MM.1S (cell line): ENCODE measurements around the gene CMPK1.

Experiments
- DNase-seq: peaks from one replicate; pipeline ENCODE4 v3.0.0-alpha.2; 2015
- H2AFZ ChIP-seq: fragments of 300-600 bp; sonication (generic); 2 replicates; pipeline ENCODE4 v1.6.0; 2016; ENCODE audit warnings: antibody characterized with exemption, low read length
- H3F3A ChIP-seq: fragments of 300-600 bp; sonication (generic); 2 replicates; pipeline ENCODE4 v1.6.1; 2016; ENCODE audit warnings: mild to moderate bottlenecking, antibody characterized with exemption, low read length, moderate library complexity, mixed read lengths; ENCODE audit not compliant: insufficient read depth
- H3K27ac ChIP-seq: fragments of 300-600 bp; sonication (generic); 2 replicates; pipeline ENCODE4 v1.5.1; 2016; ENCODE audit warnings: mild to moderate bottlenecking, low read length
- H3K27me3 ChIP-seq: fragments of 300-600 bp; sonication (generic); replicated peaks from 2 replicates; pipeline ENCODE4 v1.6.0; 2016; ENCODE audit warnings: low read length; ENCODE audit not compliant: insufficient read depth
- H3K36me3 ChIP-seq: fragments of 300-600 bp; sonication (generic); replicated peaks from 2 replicates; pipeline ENCODE4 v1.6.1; 2016; ENCODE audit warnings: mild to moderate bottlenecking, low read length, mixed read lengths; ENCODE audit not compliant: insufficient read depth
- H3K4me1 ChIP-seq: fragments of 300-600 bp; sonication (generic); 2 replicates; pipeline ENCODE4 v1.6.1; 2016; ENCODE audit warnings: low read length, mixed read lengths
- H3K4me2 ChIP-seq: fragments of 300-600 bp; sonication (generic); 2 replicates; pipeline ENCODE4 v1.6.0; 2016; ENCODE audit warnings: low read depth, low read length
- H3K4me3 ChIP-seq: fragments of 300-600 bp; sonication (generic); 2 replicates; pipeline ENCODE4 v1.5.1; 2016; ENCODE audit warnings: low read length, mixed read lengths
- H3K79me2 ChIP-seq: fragments of 300-600 bp; sonication (generic); 2 replicates; pipeline ENCODE4 v1.6.1; 2016; ENCODE audit warnings: mixed run types, low read length, mixed read lengths
- H3K9ac ChIP-seq: fragments of 300-600 bp; sonication (generic); 2 replicates; pipeline ENCODE4 v1.6.1; 2016; ENCODE audit warnings: low read length, mixed read lengths
- H3K9me2 ChIP-seq: fragments of 300-600 bp; sonication (generic); replicated peaks from 2 replicates; pipeline ENCODE4 v1.6.1; 2016; ENCODE audit warnings: mild to moderate bottlenecking, low read length, mixed read lengths; ENCODE audit not compliant: insufficient read depth
- H3K9me3 ChIP-seq: fragments of 300-600 bp; sonication (generic); replicated peaks from 2 replicates; pipeline ENCODE4 v1.6.1; 2016; ENCODE audit warnings: mild to moderate bottlenecking, low read length, mixed read lengths; ENCODE audit not compliant: insufficient read depth
- H4K20me1 ChIP-seq: fragments of 300-600 bp; sonication (generic); 2 replicates; pipeline ENCODE4 v1.6.1; 2016; ENCODE audit warnings: mild to moderate bottlenecking, low read length, moderate library complexity, mixed read lengths; ENCODE audit not compliant: insufficient read depth
- EZH2 ChIP-seq: fragments of 300-600 bp; sonication (generic); optimal IDR thresholded peaks from 2 replicates; pipeline ENCODE3; 2017; ENCODE audit warnings: low read depth, mild to moderate bottlenecking, antibody characterized with exemption, low read length, mixed read lengths
- EZH2phosphoT487 ChIP-seq: fragments of 300-600 bp; sonication (generic); IDR thresholded peaks from 2 replicates; pipeline ENCODE4 v1.6.1; 2018; ENCODE audit warnings: antibody characterized with exemption, low read length
- TF ChIP-seq, protein P1 (sequence below): fragments of 300-600 bp; sonication (generic); IDR thresholded peaks from 2 replicates; pipeline ENCODE4 v1.5.1; 2016; ENCODE audit warnings: antibody characterized with exemption, low read length, mixed read lengths

The CMPK1 gene

DNA sequence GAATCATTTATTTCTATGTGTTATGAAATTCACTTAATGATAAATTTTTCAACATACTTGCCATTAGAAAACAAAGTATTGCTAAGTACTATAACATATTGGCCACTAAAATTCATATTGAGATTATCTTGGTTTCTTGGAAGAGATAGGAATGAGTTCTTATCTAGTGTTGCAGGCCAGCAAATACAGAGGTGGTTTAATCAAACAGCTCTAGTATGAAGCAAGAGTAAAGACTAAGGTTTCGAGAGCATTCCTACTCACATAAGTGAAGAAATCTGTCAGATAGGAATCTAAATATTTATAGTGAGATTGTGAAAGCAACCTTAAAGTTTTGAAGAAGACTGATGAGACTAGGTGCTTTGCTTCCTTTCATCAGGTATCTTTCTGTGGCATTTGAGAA is 44.6 kb downstream of the CMPK1 start:
- no peaks in the 10 kb centered on the region for H3K27me3 ChIP-seq
- no peaks in the 10 kb centered on the region for H3K9me2 ChIP-seq
- H3K9ac ChIP-seq, result no peak overlapping the region
- no peak overlapping the region for H3K4me2 ChIP-seq
- DNase-seq, result no peak
- no peaks in the 10 kb centered on the region; the same call in 1 of the 2 replicates for H3K36me3 ChIP-seq
- H2AFZ ChIP-seq, result no peak overlapping the region
- H3K27ac ChIP-seq, result no peak overlapping the region
- H3F3A ChIP-seq, result no peaks in the 10 kb centered on the region; the same call in 1 of the 2 replicates
- no peak overlapping the region for H3K4me3 ChIP-seq
- H3K79me2 ChIP-seq, result no peaks in the 10 kb centered on the region
- no peaks in the 10 kb centered on the region for H4K20me1 ChIP-seq
- no peak for TF ChIP-seq EZH2
- no peak for TF ChIP-seq EZH2phosphoT487
- TF ChIP-seq, protein P1, sequence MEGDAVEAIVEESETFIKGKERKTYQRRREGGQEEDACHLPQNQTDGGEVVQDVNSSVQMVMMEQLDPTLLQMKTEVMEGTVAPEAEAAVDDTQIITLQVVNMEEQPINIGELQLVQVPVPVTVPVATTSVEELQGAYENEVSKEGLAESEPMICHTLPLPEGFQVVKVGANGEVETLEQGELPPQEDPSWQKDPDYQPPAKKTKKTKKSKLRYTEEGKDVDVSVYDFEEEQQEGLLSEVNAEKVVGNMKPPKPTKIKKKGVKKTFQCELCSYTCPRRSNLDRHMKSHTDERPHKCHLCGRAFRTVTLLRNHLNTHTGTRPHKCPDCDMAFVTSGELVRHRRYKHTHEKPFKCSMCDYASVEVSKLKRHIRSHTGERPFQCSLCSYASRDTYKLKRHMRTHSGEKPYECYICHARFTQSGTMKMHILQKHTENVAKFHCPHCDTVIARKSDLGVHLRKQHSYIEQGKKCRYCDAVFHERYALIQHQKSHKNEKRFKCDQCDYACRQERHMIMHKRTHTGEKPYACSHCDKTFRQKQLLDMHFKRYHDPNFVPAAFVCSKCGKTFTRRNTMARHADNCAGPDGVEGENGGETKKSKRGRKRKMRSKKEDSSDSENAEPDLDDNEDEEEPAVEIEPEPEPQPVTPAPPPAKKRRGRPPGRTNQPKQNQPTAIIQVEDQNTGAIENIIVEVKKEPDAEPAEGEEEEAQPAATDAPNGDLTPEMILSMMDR, result no peak
- peaks cover 4% of the 10 kb centered on the region; the same call in 1 of the 2 replicates for H3K4me1 ChIP-seq
- no peaks in the 10 kb centered on the region for H3K9me3 ChIP-seq

DNA sequence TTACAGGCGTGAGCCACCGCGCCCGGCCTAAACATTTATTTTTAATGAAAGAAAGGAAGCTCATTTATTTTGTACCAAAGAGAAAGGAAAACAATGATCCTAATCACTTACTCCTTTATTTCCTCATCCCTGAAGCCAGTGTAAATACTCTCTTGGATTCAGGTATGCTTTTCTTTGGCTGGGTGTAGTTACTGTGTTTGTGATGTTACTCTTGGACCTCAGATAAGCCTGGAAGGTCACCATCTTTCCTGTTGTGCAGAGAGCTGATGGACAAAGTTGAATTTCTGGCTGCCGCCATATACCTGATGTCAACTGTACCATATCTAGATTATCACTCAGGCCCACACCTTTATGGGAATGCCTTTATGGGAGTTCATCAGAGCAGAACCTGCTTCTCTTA is 47.1 kb downstream of the CMPK1 start:
- no peak overlapping the region for H3K4me3 ChIP-seq
- peaks cover 4% of the 10 kb centered on the region; the same call in 1 of the 2 replicates for H3K4me1 ChIP-seq
- no peak overlapping the region for H2AFZ ChIP-seq
- H3K4me2 ChIP-seq, result no peak overlapping the region
- no peaks in the 10 kb centered on the region; the same call in 1 of the 2 replicates for H3F3A ChIP-seq
- no peaks in the 10 kb centered on the region for H4K20me1 ChIP-seq
- H3K9me2 ChIP-seq, result no peaks in the 10 kb centered on the region
- no peak for DNase-seq
- TF ChIP-seq EZH2phosphoT487 (no peak), EZH2 (no peak)
- TF ChIP-seq, protein P1, result no peak
- no peaks in the 10 kb centered on the region for H3K36me3 ChIP-seq
- H3K27me3 ChIP-seq, result no peaks in the 10 kb centered on the region
- no peak overlapping the region for H3K27ac ChIP-seq
- no peaks in the 10 kb centered on the region for H3K9me3 ChIP-seq
- no peaks in the 10 kb centered on the region for H3K79me2 ChIP-seq
- H3K9ac ChIP-seq, result no peak overlapping the region

DNA sequence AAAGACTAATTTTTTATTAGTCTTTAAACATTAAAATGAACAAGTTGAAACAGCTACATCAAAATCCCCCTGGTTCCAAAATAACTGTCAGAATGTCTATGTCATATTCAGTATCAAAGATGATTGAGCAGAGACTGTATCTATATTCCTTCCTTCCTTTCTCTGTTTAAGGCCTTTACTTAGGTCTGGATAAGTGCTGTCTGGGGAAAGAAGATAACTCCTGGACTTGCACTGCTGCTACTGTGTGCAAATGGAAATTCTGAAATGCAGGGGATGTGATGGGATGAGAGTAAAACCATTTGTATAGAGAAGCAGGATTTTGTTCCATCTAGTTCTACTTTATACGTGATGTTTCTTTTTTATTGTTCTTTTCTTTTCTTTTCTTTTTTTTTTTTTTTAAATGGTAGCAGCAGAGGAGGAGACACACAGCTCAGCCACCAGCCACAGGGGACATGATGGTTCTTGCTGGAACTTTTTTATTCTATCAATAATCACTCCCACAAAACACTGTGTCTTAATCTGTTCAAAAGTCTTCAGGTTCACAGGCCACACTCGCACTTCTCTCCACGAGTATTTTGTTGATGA is 48.9 kb downstream of the CMPK1 start:
- Histone ChIP-seq H3F3A (peaks cover 2% of the 10 kb centered on the region; the same call in 1 of the 2 replicates), H4K20me1 (no peaks in the 10 kb centered on the region), H3K4me1 (peaks cover 4% of the 10 kb centered on the region; the same call in 1 of the 2 replicates), H3K79me2 (no peaks in the 10 kb centered on the region), H3K9me3 (no peaks in the 10 kb centered on the region), H3K27ac (no peak overlapping the region), H3K4me3 (no peak overlapping the region), H3K9me2 (no peaks in the 10 kb centered on the region), H3K36me3 (no peaks in the 10 kb centered on the region), H3K27me3 (no peaks in the 10 kb centered on the region), H3K9ac (no peak overlapping the region), H3K4me2 (no peak overlapping the region), H2AFZ (no peak overlapping the region)
- no peak for DNase-seq
- TF ChIP-seq EZH2, result no peak
- TF ChIP-seq EZH2phosphoT487, result no peak

DNA sequence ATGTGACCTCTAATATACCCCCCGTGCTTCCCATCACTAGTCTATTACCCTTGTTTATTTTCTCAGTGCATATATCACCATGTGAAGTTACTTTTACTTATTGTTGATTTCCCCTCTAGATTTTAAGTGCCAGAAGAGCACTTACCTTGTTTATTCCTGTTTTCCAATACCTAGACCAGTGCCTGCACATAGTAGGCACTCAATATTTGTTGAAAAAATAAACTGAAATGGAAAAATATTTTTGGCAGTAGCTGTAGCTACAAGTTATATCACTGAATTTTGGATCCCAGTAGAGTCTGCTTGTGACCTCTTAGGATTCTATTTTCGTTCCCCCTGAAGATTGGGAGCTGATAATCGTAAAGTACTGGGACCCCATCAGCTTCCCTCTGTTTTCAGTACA is 50.5 kb downstream of the CMPK1 start:
- Histone ChIP-seq H2AFZ (no peak overlapping the region), H4K20me1 (no peaks in the 10 kb centered on the region), H3F3A (peaks cover 9% of the 10 kb centered on the region; the same call in 1 of the 2 replicates), H3K9ac (no peak overlapping the region), H3K4me3 (no peak overlapping the region), H3K27me3 (no peaks in the 10 kb centered on the region), H3K9me2 (no peaks in the 10 kb centered on the region), H3K4me2 (no peak overlapping the region), H3K9me3 (no peaks in the 10 kb centered on the region), H3K27ac (no peak overlapping the region), H3K4me1 (no peaks in the 10 kb centered on the region), H3K36me3 (no peaks in the 10 kb centered on the region), H3K79me2 (no peaks in the 10 kb centered on the region)
- TF ChIP-seq EZH2phosphoT487 (no peak), EZH2 (no peak)
- TF ChIP-seq, protein P1, result no peak
- no peak for DNase-seq
